MM.1S (cell line): ENCODE results near the gene CHST15.

Experiments
- DNase-seq: peaks from one replicate; pipeline ENCODE4 v3.0.0-alpha.2; 2015
- H2AFZ ChIP-seq: fragments of 300-600 bp; sonication (generic); 2 replicates; pipeline ENCODE4 v1.6.0; 2016; ENCODE audit warnings: antibody characterized with exemption, low read length
- H3F3A ChIP-seq: fragments of 300-600 bp; sonication (generic); 2 replicates; pipeline ENCODE4 v1.6.1; 2016; ENCODE audit warnings: mild to moderate bottlenecking, antibody characterized with exemption, low read length, moderate library complexity, mixed read lengths; ENCODE audit not compliant: insufficient read depth
- H3K27ac ChIP-seq: fragments of 300-600 bp; sonication (generic); 2 replicates; pipeline ENCODE4 v1.5.1; 2016; ENCODE audit warnings: mild to moderate bottlenecking, low read length
- H3K27me3 ChIP-seq: fragments of 300-600 bp; sonication (generic); replicated peaks from 2 replicates; pipeline ENCODE4 v1.6.0; 2016; ENCODE audit warnings: low read length; ENCODE audit not compliant: insufficient read depth
- H3K36me3 ChIP-seq: fragments of 300-600 bp; sonication (generic); replicated peaks from 2 replicates; pipeline ENCODE4 v1.6.1; 2016; ENCODE audit warnings: mild to moderate bottlenecking, low read length, mixed read lengths; ENCODE audit not compliant: insufficient read depth
- H3K4me1 ChIP-seq: fragments of 300-600 bp; sonication (generic); 2 replicates; pipeline ENCODE4 v1.6.1; 2016; ENCODE audit warnings: low read length, mixed read lengths
- H3K4me2 ChIP-seq: fragments of 300-600 bp; sonication (generic); 2 replicates; pipeline ENCODE4 v1.6.0; 2016; ENCODE audit warnings: low read depth, low read length
- H3K4me3 ChIP-seq: fragments of 300-600 bp; sonication (generic); 2 replicates; pipeline ENCODE4 v1.5.1; 2016; ENCODE audit warnings: low read length, mixed read lengths
- H3K79me2 ChIP-seq: fragments of 300-600 bp; sonication (generic); 2 replicates; pipeline ENCODE4 v1.6.1; 2016; ENCODE audit warnings: mixed run types, low read length, mixed read lengths
- H3K9ac ChIP-seq: fragments of 300-600 bp; sonication (generic); 2 replicates; pipeline ENCODE4 v1.6.1; 2016; ENCODE audit warnings: low read length, mixed read lengths
- H3K9me2 ChIP-seq: fragments of 300-600 bp; sonication (generic); replicated peaks from 2 replicates; pipeline ENCODE4 v1.6.1; 2016; ENCODE audit warnings: mild to moderate bottlenecking, low read length, mixed read lengths; ENCODE audit not compliant: insufficient read depth
- H3K9me3 ChIP-seq: fragments of 300-600 bp; sonication (generic); replicated peaks from 2 replicates; pipeline ENCODE4 v1.6.1; 2016; ENCODE audit warnings: mild to moderate bottlenecking, low read length, mixed read lengths; ENCODE audit not compliant: insufficient read depth
- H4K20me1 ChIP-seq: fragments of 300-600 bp; sonication (generic); 2 replicates; pipeline ENCODE4 v1.6.1; 2016; ENCODE audit warnings: mild to moderate bottlenecking, low read length, moderate library complexity, mixed read lengths; ENCODE audit not compliant: insufficient read depth
- CTCF ChIP-seq: fragments of 300-600 bp; sonication (generic); IDR thresholded peaks from 2 replicates; pipeline ENCODE4 v1.5.1; 2016; ENCODE audit warnings: antibody characterized with exemption, low read length, mixed read lengths
- EZH2 ChIP-seq: fragments of 300-600 bp; sonication (generic); optimal IDR thresholded peaks from 2 replicates; pipeline ENCODE3; 2017; ENCODE audit warnings: low read depth, mild to moderate bottlenecking, antibody characterized with exemption, low read length, mixed read lengths
- EZH2phosphoT487 ChIP-seq: fragments of 300-600 bp; sonication (generic); IDR thresholded peaks from 2 replicates; pipeline ENCODE4 v1.6.1; 2018; ENCODE audit warnings: antibody characterized with exemption, low read length

The CHST15 gene

GRCh38 chr10:124061030-124061429 is 32.4 kb downstream of the CHST15 start:
- H2AFZ ChIP-seq: no peak overlapping the region
- TF ChIP-seq EZH2: no peak
- TF ChIP-seq CTCF: no peak
- TF ChIP-seq EZH2phosphoT487: no peak
- H4K20me1 ChIP-seq: no peaks in the 10 kb centered on the region
- peaks cover 78% of the 10 kb centered on the region for H3K79me2 ChIP-seq
- DNase-seq: no peak
- no peaks in the 10 kb centered on the region for H3K9me2 ChIP-seq
- no peak overlapping the region for H3K27ac ChIP-seq
- H3K4me2 ChIP-seq: no peak overlapping the region
- H3K9me3 ChIP-seq: no peaks in the 10 kb centered on the region
- no peak overlapping the region for H3K9ac ChIP-seq
- no peaks in the 10 kb centered on the region for H3K27me3 ChIP-seq
- no peak overlapping the region for H3K4me3 ChIP-seq
- peaks cover 29% of the 10 kb centered on the region for H3K4me1 ChIP-seq
- peaks cover 28% of the 10 kb centered on the region for H3F3A ChIP-seq
- no peaks in the 10 kb centered on the region for H3K36me3 ChIP-seq

GRCh38 chr10:124060148-124060720 is 33.2 kb downstream of the CHST15 start:
- Histone ChIP-seq H3K27me3 (no peaks in the 10 kb centered on the region), H3K36me3 (no peaks in the 10 kb centered on the region), H2AFZ (no peak overlapping the region), H3K9ac (no peak overlapping the region), H3F3A (peaks cover 20% of the 10 kb centered on the region), H3K4me3 (no peak overlapping the region), H4K20me1 (no peaks in the 10 kb centered on the region), H3K4me1 (peaks cover 24% of the 10 kb centered on the region), H3K4me2 (no peak overlapping the region), H3K9me2 (no peaks in the 10 kb centered on the region), H3K9me3 (no peaks in the 10 kb centered on the region), H3K27ac (no peak overlapping the region), H3K79me2 (peaks cover 84% of the 10 kb centered on the region)
- DNase-seq: no peak
- TF ChIP-seq EZH2phosphoT487: no peak
- no peak for TF ChIP-seq EZH2
- no peak for TF ChIP-seq CTCF

GRCh38 chr10:124059551-124059950 is 33.8 kb downstream of the CHST15 start:
- H4K20me1 ChIP-seq: no peaks in the 10 kb centered on the region
- H3K79me2 ChIP-seq: peaks cover 91% of the 10 kb centered on the region
- DNase-seq: no peak
- H3K9me2 ChIP-seq: no peaks in the 10 kb centered on the region
- H3K9me3 ChIP-seq: no peaks in the 10 kb centered on the region
- H3F3A ChIP-seq: peaks cover 13% of the 10 kb centered on the region
- H3K9ac ChIP-seq: no peak overlapping the region
- no peak overlapping the region for H3K4me2 ChIP-seq
- no peak overlapping the region for H3K4me3 ChIP-seq
- H3K27me3 ChIP-seq: no peaks in the 10 kb centered on the region
- TF ChIP-seq CTCF (no peak), EZH2phosphoT487 (no peak), EZH2 (no peak)
- H2AFZ ChIP-seq: no peak overlapping the region
- H3K36me3 ChIP-seq: no peaks in the 10 kb centered on the region
- H3K27ac ChIP-seq: no peak overlapping the region
- peaks cover 21% of the 10 kb centered on the region for H3K4me1 ChIP-seq
